Endothelial cell of umbilical vein (primary cell): Measurements from ENCODE around the gene SH3RF3.

Experiments
- EZH2 ChIP-seq: IDR thresholded peaks from 2 replicates; pipeline ENCODE4 v1.6.1; 2012; ENCODE audit warnings: borderline replicate concordance, low read depth, mild to moderate bottlenecking, moderate library complexity, low read length, inconsistent platforms; ENCODE audit not compliant: severe bottlenecking
- FOS ChIP-seq: IDR thresholded peaks from 2 replicates; pipeline ENCODE4 v1.6.1; 2011; ENCODE audit warnings: mild to moderate bottlenecking, low read length, moderate library complexity, borderline replicate concordance; ENCODE audit not compliant: insufficient read depth
- GATA2 ChIP-seq: IDR thresholded peaks from 2 replicates; pipeline ENCODE4 v1.7.0; 2011; ENCODE audit warnings: low read depth, mild to moderate bottlenecking, moderate library complexity, mixed read lengths, low read length; ENCODE audit not compliant: insufficient read length, insufficient read depth
- JUN ChIP-seq: IDR thresholded peaks from 2 replicates; pipeline ENCODE4 v1.6.1; 2011; ENCODE audit warnings: borderline replicate concordance, low read depth; ENCODE audit not compliant: insufficient read length, insufficient read depth
- MYC ChIP-seq: IDR thresholded peaks from one replicate; pipeline ENCODE4 v1.6.1; 2011; ENCODE audit warnings: mild to moderate bottlenecking, low read depth, low read length
- POLR2A ChIP-seq: IDR thresholded peaks from 2 replicates; pipeline ENCODE4 v1.6.1; 2012; ENCODE audit warnings: low read depth, mild to moderate bottlenecking, control low read depth, low read length
- POLR2AphosphoS5 ChIP-seq: IDR thresholded peaks from 2 replicates; pipeline ENCODE4 v1.6.1; 2012; ENCODE audit warnings: low read depth, mild to moderate bottlenecking, control low read depth, low read length, moderate library complexity; ENCODE audit not compliant: insufficient read depth
- TF ChIP-seq, protein P1 (sequence below), 2 donors: IDR thresholded peaks; 1 replicate in 1 of 2; 2 replicates in 1 of 2; pipeline ENCODE4 v1.5.1; 2011; ENCODE audit warnings: low read length in 2 of 2, mild to moderate bottlenecking in 2 of 2, moderate library complexity in 2 of 2, control low read depth in 1 of 2, inconsistent platforms in 1 of 2, low read depth in 1 of 2; ENCODE audit not compliant: insufficient read depth in 1 of 2; ENCODE audit errors: extremely low read depth in 1 of 2
- TF ChIP-seq, protein P2 (sequence below): IDR thresholded peaks from 2 replicates; pipeline ENCODE4 v1.6.1; 2011; ENCODE audit not compliant: insufficient read depth, insufficient read length

DNA sequence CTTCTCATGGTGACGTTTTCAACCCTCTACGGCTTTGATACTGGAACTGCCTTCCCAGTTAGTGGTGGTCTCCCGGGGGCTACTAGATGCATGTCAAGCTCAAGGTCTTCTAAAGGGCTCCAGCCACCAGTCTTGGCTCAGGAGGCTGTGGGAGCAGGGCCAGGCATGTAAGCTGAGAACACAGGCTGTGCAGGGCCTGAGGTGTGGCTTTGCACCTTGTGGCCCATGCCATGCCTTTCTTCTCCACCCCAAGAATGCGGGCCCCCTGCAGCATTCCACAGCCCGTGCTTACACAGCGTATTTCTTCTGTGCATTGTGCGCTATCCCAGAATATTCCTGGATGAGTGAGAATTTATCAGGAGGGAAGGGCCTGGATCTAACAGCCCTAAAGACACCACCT, 339.9 kb downstream of the SH3RF3 start:
- TF ChIP-seq EZH2 (no peak), JUN (no peak), POLR2A (no peak), POLR2AphosphoS5 (no peak), GATA2 (no peak), FOS (no peak), MYC (no peak)
- TF ChIP-seq, protein P1, sequence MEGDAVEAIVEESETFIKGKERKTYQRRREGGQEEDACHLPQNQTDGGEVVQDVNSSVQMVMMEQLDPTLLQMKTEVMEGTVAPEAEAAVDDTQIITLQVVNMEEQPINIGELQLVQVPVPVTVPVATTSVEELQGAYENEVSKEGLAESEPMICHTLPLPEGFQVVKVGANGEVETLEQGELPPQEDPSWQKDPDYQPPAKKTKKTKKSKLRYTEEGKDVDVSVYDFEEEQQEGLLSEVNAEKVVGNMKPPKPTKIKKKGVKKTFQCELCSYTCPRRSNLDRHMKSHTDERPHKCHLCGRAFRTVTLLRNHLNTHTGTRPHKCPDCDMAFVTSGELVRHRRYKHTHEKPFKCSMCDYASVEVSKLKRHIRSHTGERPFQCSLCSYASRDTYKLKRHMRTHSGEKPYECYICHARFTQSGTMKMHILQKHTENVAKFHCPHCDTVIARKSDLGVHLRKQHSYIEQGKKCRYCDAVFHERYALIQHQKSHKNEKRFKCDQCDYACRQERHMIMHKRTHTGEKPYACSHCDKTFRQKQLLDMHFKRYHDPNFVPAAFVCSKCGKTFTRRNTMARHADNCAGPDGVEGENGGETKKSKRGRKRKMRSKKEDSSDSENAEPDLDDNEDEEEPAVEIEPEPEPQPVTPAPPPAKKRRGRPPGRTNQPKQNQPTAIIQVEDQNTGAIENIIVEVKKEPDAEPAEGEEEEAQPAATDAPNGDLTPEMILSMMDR (IDR thresholded peaks at IDR 0.05; ENCODE audit: extremely low read depth in 1 of 2, insufficient read depth in 1 of 2, low read depth in 1 of 2, low read length in 2 of 2), result no peak
- TF ChIP-seq, protein P2, sequence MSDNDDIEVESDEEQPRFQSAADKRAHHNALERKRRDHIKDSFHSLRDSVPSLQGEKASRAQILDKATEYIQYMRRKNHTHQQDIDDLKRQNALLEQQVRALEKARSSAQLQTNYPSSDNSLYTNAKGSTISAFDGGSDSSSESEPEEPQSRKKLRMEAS, result no peak
